GM12878 (cell line): ENCODE data around the gene IQGAP3. TPM values are rescaled to one million over a fixed set of nuclear protein-coding genes. Genes with fewer than 3 reads are reported as not detected.

ENCODE experiments used
- ATAC-seq: fragments of 200-7000 bp; cut with Tn5 transposase; 3 replicates; pipeline ENCODE4 v1.9.1; 2020; ENCODE audit warnings: mild to moderate bottlenecking, moderate library complexity
- BruUV-seq: library from RNA; stranded (reverse); fragments of 400-500 nt; replicated peaks from 2 replicates; lab custom pipeline; 2021; lab: Mats Ljungman, UMichigan
- CTCF ChIA-PET: fragments of 300-600 bp; sonication (Branson Sonifier 250); formaldehyde crosslinking; extraction: SDS; loops from one replicate; lab custom pipeline; 2021; ENCODE audit warnings: inconsistent platforms; lab: Yijun Ruan, JAX
- POLR2A ChIA-PET: fragments of 350-600 bp; formaldehyde crosslinking; extraction: SDS; loops from one replicate; lab custom pipeline; 2021; ENCODE audit warnings: inconsistent platforms; lab: Charles Lee
- RAD21 ChIA-PET: fragments of 300-600 bp; sonication (Branson Sonifier 250); formaldehyde crosslinking; loops from one replicate; lab custom pipeline; 2023; ENCODE audit warnings: antibody characterized with exemption; ENCODE audit not compliant: unreplicated experiment; lab: Charles Lee
- SMC1A ChIA-PET: fragments of 300-600 bp; sonication (Branson Sonifier 250); formaldehyde crosslinking; loops from one replicate; lab custom pipeline; 2023; ENCODE audit not compliant: unreplicated experiment, uncharacterized antibody; lab: Charles Lee
- DNase-seq: peaks from one replicate; pipeline ENCODE4 v3.0.0-alpha.2; 2011; ENCODE audit warnings: low read depth, low spot score
- FAIRE-seq: peaks from 3 replicates; lab custom pipeline; 2011; peaks lifted over from hg19 to GRCh38; lab: Jason Lieb, UNC
- H2AFZ ChIP-seq: 2 replicates; pipeline ENCODE4 v1.6.0; 2011; ENCODE audit warnings: low read depth, low read length, control low read depth; ENCODE audit not compliant: control insufficient read depth
- H3K27ac ChIP-seq: 2 replicates; pipeline ENCODE4 v1.5.1; 2011; ENCODE audit warnings: control low read depth; ENCODE audit not compliant: control insufficient read depth, insufficient read depth
- H3K27me3 ChIP-seq, 2 experiments: replicated peaks in 1 of 2; 2 replicates each; pipeline versions ENCODE4 v1.6.0 to v1.6.1; 2011; ENCODE audit warnings: low read length in 1 of 2; ENCODE audit not compliant: control insufficient read depth in 2 of 2, insufficient read depth in 2 of 2
- H3K36me3 ChIP-seq, 2 experiments: 2 replicates each; pipeline ENCODE4 v1.5.1; 2011; ENCODE audit warnings: low read length in 1 of 2; ENCODE audit not compliant: control insufficient read depth in 2 of 2, insufficient read depth in 2 of 2
- H3K4me1 ChIP-seq: 2 replicates; pipeline ENCODE4 v1.6.1; 2011; ENCODE audit warnings: mild to moderate bottlenecking, low read length, moderate library complexity, mixed read lengths; ENCODE audit not compliant: control insufficient read depth, insufficient read depth
- H3K4me2 ChIP-seq: 2 replicates; pipeline ENCODE4 v1.6.0; 2011; ENCODE audit warnings: control low read depth; ENCODE audit not compliant: control insufficient read depth, insufficient read depth
- H3K4me3 ChIP-seq: fragments of 200-600 bp; sonication (generic); 2 replicates; pipeline ENCODE4 v1.5.1; 2016
- H3K79me2 ChIP-seq: 2 replicates; pipeline ENCODE4 v1.6.0; 2011; ENCODE audit warnings: low read length; ENCODE audit not compliant: control insufficient read depth, insufficient read depth
- H3K9ac ChIP-seq: 2 replicates; pipeline ENCODE4 v1.8.0; 2011; ENCODE audit warnings: low read length, control low read depth, mixed read lengths; ENCODE audit not compliant: control insufficient read depth, insufficient read depth
- H3K9me3 ChIP-seq: replicated peaks from 3 replicates; pipeline ENCODE4 v1.5.1; 2011; ENCODE audit warnings: mild to moderate bottlenecking, low read length; ENCODE audit not compliant: control insufficient read depth, insufficient read depth
- H4K20me1 ChIP-seq: 2 replicates; pipeline ENCODE4 v1.6.0; 2011; ENCODE audit not compliant: control insufficient read depth, insufficient read depth
- CHD2 ChIP-seq: IDR thresholded peaks from 2 replicates; pipeline ENCODE4 v1.6.1; 2011; ENCODE audit warnings: low read depth, low read length, improper control_type of control experiment, borderline replicate concordance
- HDGF ChIP-seq: fragments of 450-650 bp; IDR thresholded peaks from 2 replicates; pipeline ENCODE4 v1.6.1; 2016; ENCODE audit warnings: antibody characterized with exemption
- MEF2A ChIP-seq: IDR thresholded peaks from 2 replicates; pipeline ENCODE4 v1.6.1; 2011; ENCODE audit warnings: low read depth, mild to moderate bottlenecking, low read length, moderate library complexity; ENCODE audit not compliant: insufficient read depth
- NR2F1 ChIP-seq: fragments of 450-650 bp; conservative IDR thresholded peaks from 2 replicates; pipeline ENCODE4 v1.6.1; 2017; ENCODE audit warnings: mild to moderate bottlenecking
- POLR2A ChIP-seq: IDR thresholded peaks from 2 replicates; pipeline ENCODE4 v1.6.1; 2011; ENCODE audit warnings: low read depth, mild to moderate bottlenecking, low read length
- POLR2AphosphoS2 ChIP-seq: IDR thresholded peaks from 2 replicates; pipeline ENCODE4 v1.6.1; 2011; ENCODE audit warnings: low read depth, mild to moderate bottlenecking, low read length, improper control_type of control experiment, moderate library complexity
- POLR2AphosphoS5 ChIP-seq: IDR thresholded peaks from 2 replicates; pipeline ENCODE4 v1.6.1; 2011; ENCODE audit warnings: mild to moderate bottlenecking, low read length, inconsistent platforms
- RBBP5 ChIP-seq: fragments of 200-600 bp; sonication (generic); conservative IDR thresholded peaks from 2 replicates; pipeline ENCODE4 v1.6.1; 2016
- SKIL ChIP-seq: fragments of 450-650 bp; IDR thresholded peaks from 2 replicates; pipeline ENCODE4 v1.6.1; 2017; ENCODE audit warnings: mild to moderate bottlenecking, low read depth, inconsistent platforms; ENCODE audit not compliant: poor library complexity, severe bottlenecking
- ZNF384 ChIP-seq: IDR thresholded peaks from 2 replicates; pipeline ENCODE4 v1.6.1; 2012; ENCODE audit warnings: low read depth, mild to moderate bottlenecking, low read length, improper control_type of control experiment, borderline replicate concordance
- WGBS: methylation state at CpG from one replicate; pipeline ENCODE4 v1.1.6; 2016; ENCODE audit warnings: low lambda C conversion rate; ENCODE audit not compliant: insufficient replicate concordance, insufficient coverage; ENCODE audit errors: missing lambda C conversion rate; 5-methylcytosine and 5-hydroxymethylcytosine counted together
- in situ Hi-C: fragments of 300-500 bp; cut with MboI; formaldehyde crosslinking; loops from 9 replicates; pipeline ENCODE4 v1.14.3; 2018; ENCODE audit warnings: mixed read lengths
- intact Hi-C: fragments of 100-400 bp; cut with micrococcal nuclease; formaldehyde crosslinking; loops from one replicate; pipeline ENCODE4 v1.14.2; 2022; ENCODE audit not compliant: unreplicated experiment
- polyA plus RNA-seq, 11 experiments: library from polyadenylated mRNA; depleted of rRNA in 4 of 11; unstranded in 6 of 11; stranded (reverse) in 5 of 11; fragments of >200 nt; fragmentation: Nextera tagmentation in 4 of 11; fragmentation: Illumina TruSeq in 1 of 11; extraction: Ambion mirVana in 4 of 11; extraction: Trizol in 1 of 11; gene quantifications; 1 replicate in 1 of 11; 2 replicates in 10 of 11; pipeline versions ENCODE4 v1.2.1 to v1.2.3, GENCODE V29; 2011 to 2016; ENCODE audit warnings: inconsistent platforms in 2 of 11, missing spikeins in 2 of 11, low read depth in 1 of 11
- total RNA-seq, 4 experiments: library from RNA; depleted of rRNA in 3 of 4; stranded (reverse); fragments of >200 nt in 3 of 4; fragmentation: Illumina TruSeq in 1 of 4; extraction: Trizol in 1 of 4; gene quantifications; 2 replicates each; pipeline versions ENCODE4 v1.2.1 to v1.2.3, GENCODE V29; 2013 to 2021
- TF ChIP-seq, protein P1 (sequence below): fragments of 450-650 bp; IDR thresholded peaks from 2 replicates; pipeline ENCODE4 v1.6.1; 2017; ENCODE audit warnings: mild to moderate bottlenecking, moderate library complexity

Gene IQGAP3
- total and polyA plus RNA-seq, 10 of the 15 experiments (the other 5 are each of a cell fraction or from before 2014, with no cell fraction given): 1.1 to 10.7 (median 7.9) TPM

DNA sequence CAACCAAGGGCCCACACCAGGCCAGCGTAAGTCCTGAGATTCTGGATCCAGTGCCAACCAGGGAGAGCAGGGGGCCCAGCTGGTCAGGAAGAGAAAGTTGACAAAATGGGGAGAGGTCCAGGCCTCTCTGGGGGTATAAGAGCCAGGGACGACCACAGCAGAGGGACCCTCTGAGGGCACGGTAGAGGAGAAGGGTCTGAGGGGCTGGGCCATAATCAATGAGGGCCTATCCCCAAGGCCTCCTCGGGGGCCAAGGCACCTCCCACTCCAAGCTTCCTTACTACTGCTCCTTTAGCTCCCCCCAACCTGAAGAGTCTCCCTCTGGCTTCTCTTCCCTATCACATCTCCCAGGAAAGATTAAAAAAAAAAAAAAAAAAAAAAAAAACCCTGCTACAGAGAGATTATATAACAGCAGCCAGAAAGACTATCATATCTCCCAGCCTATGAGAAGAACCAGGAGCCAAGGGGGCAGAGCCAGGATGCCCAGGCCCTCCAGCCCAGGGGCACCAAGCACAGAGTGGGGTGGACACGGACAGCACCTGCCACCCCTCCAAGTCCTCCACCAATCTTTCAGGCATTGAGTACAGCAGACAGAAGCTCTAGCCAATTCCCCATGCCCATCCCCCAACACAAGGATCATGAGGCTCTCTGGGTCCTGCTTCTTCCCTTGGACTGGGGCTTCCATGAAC is 74.5 kb downstream of the IQGAP3 start:
- WGBS: 24% methylated on average over 3 of the region's 5 CpGs
- H2AFZ ChIP-seq: no peak overlapping the region
- peak overlapping the region; percentile 45 for H3K27ac ChIP-seq
- in situ Hi-C loops: no loop called here
- ChIA-PET CTCF (interaction anchor here (0.6 to 10.0 kb wide), 11 partner anchors 8 to 111 kb away, joined by 3 to 175 read pairs (median 5); partner anchors contain the start of genes GPATCH4 and NAXE), RAD21 (interaction anchor here (0.8 to 4.0 kb wide), 10 partner anchors 9 to 129 kb away, joined by 3 to 41 read pairs (median 8); no protein-coding TSS in a partner anchor), SMC1A (interaction anchor here (0.6 to 21.2 kb wide), 8 partner anchors 5 to 104 kb away, joined by 3 to 460 read pairs (median 4); partner anchors contain the start of gene MEF2D), POLR2A (interaction anchor here (0.7 to 23.9 kb wide), 8 partner anchors 6 to 250 kb away, joined by 3 to 630 read pairs (median 5); partner anchors contain the start of genes MEF2D and NAXE)
- H3K27me3 ChIP-seq: no peaks in the 10 kb centered on the region
- BruUV-seq: TSS peak; percentile 26
- intact Hi-C loops: loop anchor here (2.0 kb wide), 1 partner anchor 17 kb away; no protein-coding TSS in a partner anchor
- H3K4me1 ChIP-seq: peaks cover 57% of the 10 kb centered on the region
- H3K9me3 ChIP-seq: no peaks in the 10 kb centered on the region
- H3K9ac ChIP-seq: peak overlapping the region; percentile 78
- DNase-seq (no peak), FAIRE-seq (no peak), ATAC-seq (no peak)
- H3K4me2 ChIP-seq: peak overlapping the region; percentile 94
- peak overlapping the region; percentile 92 for H3K4me3 ChIP-seq
- peaks cover 2 to 4% of the 10 kb centered on the region in 2 experiments; a peak in 2 of 4 replicates for H3K36me3 ChIP-seq
- TF ChIP-seq CHD2 (0 out of 2 replicates have a peak, but pooled peaks have one; percentile 48), POLR2AphosphoS2 (peak; percentile 26; the same call in 1 of the 2 replicates), MEF2A (no peak), RBBP5 (no peak), SKIL (no peak), POLR2A (0 out of 2 replicates have a peak, but pooled peaks have one; percentile 19), NR2F1 (0 out of 2 replicates have a peak, but pooled peaks have one; percentile 6), POLR2AphosphoS5 (peak; percentile 1; the same call in 1 of the 2 replicates), ZNF384 (peak; percentile 13; the same call in 1 of the 2 replicates), HDGF (no peak)
- TF ChIP-seq, protein P1, sequence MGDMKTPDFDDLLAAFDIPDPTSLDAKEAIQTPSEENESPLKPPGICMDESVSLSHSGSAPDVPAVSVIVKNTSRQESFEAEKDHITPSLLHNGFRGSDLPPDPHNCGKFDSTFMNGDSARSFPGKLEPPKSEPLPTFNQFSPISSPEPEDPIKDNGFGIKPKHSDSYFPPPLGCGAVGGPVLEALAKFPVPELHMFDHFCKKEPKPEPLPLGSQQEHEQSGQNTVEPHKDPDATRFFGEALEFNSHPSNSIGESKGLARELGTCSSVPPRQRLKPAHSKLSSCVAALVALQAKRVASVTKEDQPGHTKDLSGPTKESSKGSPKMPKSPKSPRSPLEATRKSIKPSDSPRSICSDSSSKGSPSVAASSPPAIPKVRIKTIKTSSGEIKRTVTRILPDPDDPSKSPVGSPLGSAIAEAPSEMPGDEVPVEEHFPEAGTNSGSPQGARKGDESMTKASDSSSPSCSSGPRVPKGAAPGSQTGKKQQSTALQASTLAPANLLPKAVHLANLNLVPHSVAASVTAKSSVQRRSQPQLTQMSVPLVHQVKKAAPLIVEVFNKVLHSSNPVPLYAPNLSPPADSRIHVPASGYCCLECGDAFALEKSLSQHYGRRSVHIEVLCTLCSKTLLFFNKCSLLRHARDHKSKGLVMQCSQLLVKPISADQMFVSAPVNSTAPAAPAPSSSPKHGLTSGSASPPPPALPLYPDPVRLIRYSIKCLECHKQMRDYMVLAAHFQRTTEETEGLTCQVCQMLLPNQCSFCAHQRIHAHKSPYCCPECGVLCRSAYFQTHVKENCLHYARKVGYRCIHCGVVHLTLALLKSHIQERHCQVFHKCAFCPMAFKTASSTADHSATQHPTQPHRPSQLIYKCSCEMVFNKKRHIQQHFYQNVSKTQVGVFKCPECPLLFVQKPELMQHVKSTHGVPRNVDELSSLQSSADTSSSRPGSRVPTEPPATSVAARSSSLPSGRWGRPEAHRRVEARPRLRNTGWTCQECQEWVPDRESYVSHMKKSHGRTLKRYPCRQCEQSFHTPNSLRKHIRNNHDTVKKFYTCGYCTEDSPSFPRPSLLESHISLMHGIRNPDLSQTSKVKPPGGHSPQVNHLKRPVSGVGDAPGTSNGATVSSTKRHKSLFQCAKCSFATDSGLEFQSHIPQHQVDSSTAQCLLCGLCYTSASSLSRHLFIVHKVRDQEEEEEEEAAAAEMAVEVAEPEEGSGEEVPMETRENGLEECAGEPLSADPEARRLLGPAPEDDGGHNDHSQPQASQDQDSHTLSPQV: no peak
- H4K20me1 ChIP-seq: no peaks in the 10 kb centered on the region
- H3K79me2 ChIP-seq: peaks cover 80% of the 10 kb centered on the region
